GM10248 (cell line): ENCODE results near the gene EEF1AKMT1.

Experiments used
- CTCF ChIA-PET: fragments of 300-600 bp; sonication (Branson Sonifier 250); formaldehyde crosslinking; extraction: SDS; loops from one replicate; lab custom pipeline; 2021; ENCODE audit warnings: antibody characterized with exemption; lab: Yijun Ruan, JAX
- POLR2A ChIA-PET: fragments of 350-650 bp; sonication (Branson Sonifier 250); formaldehyde crosslinking; extraction: SDS; loops from one replicate; lab custom pipeline; 2020; ENCODE audit warnings: antibody characterized with exemption; lab: Yijun Ruan, JAX
- DNase-seq: peaks from one replicate; pipeline ENCODE4 v3.0.0; 2012; ENCODE audit errors: extremely low spot score
- TF ChIP-seq, protein P1 (sequence below): IDR thresholded peaks from 2 replicates; pipeline ENCODE4 v1.5.1; 2012; ENCODE audit warnings: mild to moderate bottlenecking, low read depth; ENCODE audit errors: extremely low read depth, missing control alignments, control extremely low read depth

The EEF1AKMT1 gene

GRCh38 chr13:20814224-20814910 is 40.6 kb upstream of the EEF1AKMT1 start:
- ChIA-PET POLR2A (no interaction called here), CTCF (interaction anchor here (1.5 to 7.1 kb wide), 2 partner anchors 14 to 33 kb away, joined by 3 to 61 read pairs; no protein-coding TSS in a partner anchor)
- TF ChIP-seq, protein P1, sequence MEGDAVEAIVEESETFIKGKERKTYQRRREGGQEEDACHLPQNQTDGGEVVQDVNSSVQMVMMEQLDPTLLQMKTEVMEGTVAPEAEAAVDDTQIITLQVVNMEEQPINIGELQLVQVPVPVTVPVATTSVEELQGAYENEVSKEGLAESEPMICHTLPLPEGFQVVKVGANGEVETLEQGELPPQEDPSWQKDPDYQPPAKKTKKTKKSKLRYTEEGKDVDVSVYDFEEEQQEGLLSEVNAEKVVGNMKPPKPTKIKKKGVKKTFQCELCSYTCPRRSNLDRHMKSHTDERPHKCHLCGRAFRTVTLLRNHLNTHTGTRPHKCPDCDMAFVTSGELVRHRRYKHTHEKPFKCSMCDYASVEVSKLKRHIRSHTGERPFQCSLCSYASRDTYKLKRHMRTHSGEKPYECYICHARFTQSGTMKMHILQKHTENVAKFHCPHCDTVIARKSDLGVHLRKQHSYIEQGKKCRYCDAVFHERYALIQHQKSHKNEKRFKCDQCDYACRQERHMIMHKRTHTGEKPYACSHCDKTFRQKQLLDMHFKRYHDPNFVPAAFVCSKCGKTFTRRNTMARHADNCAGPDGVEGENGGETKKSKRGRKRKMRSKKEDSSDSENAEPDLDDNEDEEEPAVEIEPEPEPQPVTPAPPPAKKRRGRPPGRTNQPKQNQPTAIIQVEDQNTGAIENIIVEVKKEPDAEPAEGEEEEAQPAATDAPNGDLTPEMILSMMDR = no peak
- DNase-seq = no peak

DNA sequence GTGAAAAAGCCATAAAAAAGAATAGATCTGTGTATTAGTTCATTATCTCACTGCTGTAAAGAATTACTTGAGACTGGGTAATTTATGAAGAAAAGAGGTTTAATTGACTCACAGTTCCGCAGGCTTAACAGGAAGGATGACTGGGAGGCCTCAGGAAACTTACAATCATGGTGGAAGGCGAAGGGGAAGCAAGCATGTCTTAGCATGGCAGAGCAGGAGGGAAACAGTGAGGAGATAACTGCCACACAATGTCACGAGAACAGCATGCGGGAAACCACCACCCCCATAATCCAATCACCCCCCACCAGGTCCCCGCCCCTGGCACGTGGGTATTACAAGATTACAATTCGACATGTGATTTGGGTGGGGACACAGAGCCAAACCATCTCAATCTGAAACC is 39.1 kb upstream of the EEF1AKMT1 start:
- ChIA-PET POLR2A (no interaction called here), CTCF (no interaction called here)
- no peak for DNase-seq
- TF ChIP-seq, protein P1 = no peak

- no peak for DNase-seq
- POLR2A ChIA-PET = no interaction called here
- CTCF ChIA-PET = interaction anchor here (1.0 kb wide), 1 partner anchor 13 kb away, joined by 3 read pairs; no protein-coding TSS in a partner anchor
- TF ChIP-seq, protein P1 = no peak
Observed at GRCh38 chr13:20810808-20811207, 37.0 kb upstream of the EEF1AKMT1 start.

DNA sequence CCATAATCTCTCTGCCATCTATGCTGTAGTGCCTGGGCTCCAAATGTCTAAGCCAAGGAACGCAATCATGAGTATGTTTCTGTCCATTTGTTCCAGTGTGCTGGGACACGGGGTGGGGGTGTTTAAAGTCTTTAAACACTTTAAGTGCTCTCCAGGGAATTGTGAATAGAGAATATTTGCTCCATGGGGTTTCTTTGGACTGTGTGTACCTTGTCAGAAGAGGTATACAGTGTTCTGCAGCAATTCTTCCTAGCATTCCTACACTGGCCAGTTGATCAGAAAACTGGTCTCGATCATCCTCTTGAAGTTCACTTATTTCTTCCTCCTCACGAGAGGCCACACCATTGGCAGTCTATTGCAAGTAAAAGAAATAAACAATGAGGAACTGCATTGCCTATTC is 35.1 kb upstream of the EEF1AKMT1 start:
- CTCF ChIA-PET = interaction anchor here (1.3 to 1.7 kb wide), 2 partner anchors 9 to 19 kb away, joined by 3 to 6 read pairs; no protein-coding TSS in a partner anchor
- TF ChIP-seq, protein P1 = no peak
- POLR2A ChIA-PET = no interaction called here
- no peak for DNase-seq

DNA sequence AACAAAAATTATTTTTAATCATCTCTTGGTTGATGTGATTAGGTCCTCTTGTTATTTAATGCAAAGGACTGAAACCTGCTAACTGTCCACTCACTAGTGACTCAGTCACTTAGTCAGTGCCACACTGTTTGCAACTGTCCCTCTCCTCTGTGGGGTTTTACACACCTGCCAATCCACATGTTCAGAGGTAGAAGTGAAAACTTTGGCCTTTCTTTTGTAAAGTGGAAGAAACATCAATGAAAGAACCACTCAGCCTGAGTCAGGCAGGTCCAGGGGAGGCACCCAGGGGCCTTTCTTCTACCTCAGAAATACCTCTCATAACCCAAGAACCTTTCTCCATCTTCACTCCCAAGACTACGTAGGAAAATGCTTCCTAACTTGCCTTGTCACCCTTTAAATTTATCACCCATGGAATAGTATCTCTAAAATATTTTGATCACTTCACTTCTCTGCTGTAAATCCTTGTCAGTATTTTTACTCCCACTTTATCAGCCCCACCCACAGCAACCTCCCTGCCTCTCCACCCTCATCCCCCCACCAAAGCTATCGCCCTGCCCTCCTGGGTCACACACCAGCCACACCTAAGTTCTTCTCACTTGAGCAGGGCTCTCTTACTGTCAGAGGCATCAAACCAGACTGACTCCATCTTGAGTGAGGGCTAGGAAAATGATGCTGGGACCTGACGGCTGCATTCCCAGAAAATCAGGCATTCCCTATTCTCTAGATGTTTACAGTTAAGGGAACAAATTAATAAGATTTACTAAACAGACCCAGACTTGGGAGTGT is 29.6 kb upstream of the EEF1AKMT1 start:
- ChIA-PET CTCF (no interaction called here), POLR2A (no interaction called here)
- no peak for DNase-seq
- TF ChIP-seq, protein P1 = no peak

DNA sequence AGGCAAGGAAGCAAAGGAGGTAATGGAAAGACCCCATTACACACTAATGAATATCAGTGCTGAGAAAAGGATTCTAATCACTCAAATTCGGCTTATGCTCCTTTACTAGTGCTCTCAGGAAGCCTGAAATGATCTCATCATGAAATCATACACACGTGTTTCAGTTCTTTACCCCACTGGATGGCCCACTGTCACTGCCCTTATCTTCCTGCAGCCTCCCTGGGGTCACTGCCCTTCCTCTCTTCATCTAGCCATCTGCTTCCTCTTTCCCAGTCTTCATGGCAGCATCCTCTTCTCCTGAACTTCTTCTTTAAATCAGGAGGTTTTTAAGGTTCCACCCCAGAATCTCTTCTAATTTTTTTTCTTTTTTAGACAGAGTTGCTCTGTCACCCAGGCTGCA is 27.9 kb upstream of the EEF1AKMT1 start:
- no peak for DNase-seq
- TF ChIP-seq, protein P1 = no peak
- ChIA-PET CTCF (no interaction called here), POLR2A (no interaction called here)
